Keratinocyte (primary cell): ENCODE data around the gene PPP2R5A. TPM values are rescaled to one million over a fixed set of nuclear protein-coding genes. Genes with fewer than 3 reads are reported as not detected.

Source experiments
- DNase-seq: peaks from one replicate; pipeline ENCODE4 v3.0.0-alpha.2; 2011; ENCODE audit warnings: low read depth, missing footprints, low spot score
- FAIRE-seq: peaks from 2 replicates; lab custom pipeline; 2011; peaks lifted over from hg19 to GRCh38; lab: Jason Lieb, UNC
- H2AFZ ChIP-seq: 2 replicates; pipeline ENCODE4 v1.6.0; 2012; ENCODE audit warnings: low read length, control low read depth, inconsistent platforms; ENCODE audit not compliant: control insufficient read depth
- H3K27ac ChIP-seq: 2 replicates; pipeline ENCODE4 v1.5.1; 2011; ENCODE audit warnings: low read length; ENCODE audit not compliant: control insufficient read depth, insufficient read depth
- H3K27me3 ChIP-seq: 3 replicates; pipeline ENCODE4 v1.6.0; 2011; ENCODE audit warnings: low read length; ENCODE audit not compliant: control insufficient read depth, insufficient read depth; ENCODE audit errors: extremely low read depth
- H3K36me3 ChIP-seq, 2 experiments: 2 replicates in 1 of 2; 3 replicates in 1 of 2; pipeline ENCODE4 v1.5.1; 2011; ENCODE audit warnings: low read length in 2 of 2, mild to moderate bottlenecking in 1 of 2; ENCODE audit not compliant: control insufficient read depth in 2 of 2, insufficient read depth in 2 of 2; ENCODE audit errors: extremely low read depth in 1 of 2
- H3K4me1 ChIP-seq: 3 replicates; pipeline ENCODE4 v1.5.1; 2011; ENCODE audit warnings: low read length; ENCODE audit not compliant: control insufficient read depth, insufficient read depth; ENCODE audit errors: extremely low read depth
- H3K4me2 ChIP-seq: 3 replicates; pipeline ENCODE4 v1.6.0; 2011; ENCODE audit warnings: low read depth, low read length; ENCODE audit not compliant: control insufficient read depth, insufficient read depth; ENCODE audit errors: extremely low read depth
- H3K4me3 ChIP-seq, 3 experiments: fragments of 200-600 bp in 1 of 3; sonication (generic) in 1 of 3; 2 replicates in 2 of 3; 3 replicates in 1 of 3; pipeline ENCODE4 v1.5.1; 2011 to 2016; ENCODE audit warnings: low read length in 3 of 3, mild to moderate bottlenecking in 3 of 3, control low read depth in 2 of 3, inconsistent platforms in 1 of 3, low read depth in 1 of 3, mixed read lengths in 1 of 3, mixed run types in 1 of 3, moderate library complexity in 1 of 3; ENCODE audit not compliant: control insufficient read depth in 2 of 3, insufficient read depth in 2 of 3; ENCODE audit errors: extremely low read depth in 1 of 3
- H3K79me2 ChIP-seq: 2 replicates; pipeline ENCODE4 v1.6.0; 2012; ENCODE audit warnings: low read length; ENCODE audit not compliant: control insufficient read depth, insufficient read depth
- H3K9ac ChIP-seq: 3 replicates; pipeline ENCODE4 v1.6.0; 2011; ENCODE audit warnings: low read length; ENCODE audit not compliant: control insufficient read depth, insufficient read depth; ENCODE audit errors: extremely low read depth
- H3K9me1 ChIP-seq: 3 replicates; pipeline ENCODE4 v1.6.0; 2011; ENCODE audit warnings: low read length; ENCODE audit not compliant: control insufficient read depth, insufficient read depth; ENCODE audit errors: extremely low read depth
- H3K9me3 ChIP-seq: 2 replicates; pipeline ENCODE4 v1.5.1; 2012; ENCODE audit warnings: low read depth, low read length; ENCODE audit not compliant: control insufficient read depth
- H4K20me1 ChIP-seq: 3 replicates; pipeline ENCODE4 v1.6.0; 2011; ENCODE audit warnings: low read length; ENCODE audit not compliant: control insufficient read depth, insufficient read depth; ENCODE audit errors: extremely low read depth
- EZH2 ChIP-seq: IDR thresholded peaks from one replicate; pipeline ENCODE4 v1.6.1; 2012; ENCODE audit warnings: inconsistent platforms, mild to moderate bottlenecking, low read length, moderate library complexity
- dilution Hi-C: fragments of 300-500 bp; cut with MboI; formaldehyde crosslinking; loops from one replicate; pipeline ENCODE4 v1.7.0; 2020; ENCODE audit warnings: low sequenced_read_pairs; ENCODE audit not compliant: extremely low pct_ligation_motif_present
- polyA plus RNA-seq, 5 experiments: library from polyadenylated mRNA; depleted of rRNA in 3 of 5; stranded (reverse) in 3 of 5; stranded (forward) in 1 of 5; unstranded in 1 of 5; fragments of >200 nt; gene quantifications; 1 replicate in 1 of 5; 2 replicates in 3 of 5; 3 replicates in 1 of 5; pipeline versions ENCODE4 v1.2.1 to v1.2.3, GENCODE V29; 2011 to 2012; ENCODE audit warnings: missing spikeins in 2 of 5, low read depth in 1 of 5, low replicate concordance in 1 of 5
- TF ChIP-seq, protein P1 (sequence below), 3 experiments: IDR thresholded peaks in 1 of 3; conservative IDR thresholded peaks in 1 of 3; optimal IDR thresholded peaks in 1 of 3; 2 replicates in 2 of 3; 3 replicates in 1 of 3; pipeline versions ENCODE3 to v1.5.1; 2011; ENCODE audit warnings: low read length in 3 of 3, mild to moderate bottlenecking in 3 of 3, moderate library complexity in 2 of 3, control low read depth in 1 of 3, inconsistent platforms in 1 of 3; ENCODE audit not compliant: insufficient read depth in 2 of 3; ENCODE audit errors: extremely low read depth in 1 of 3

PPP2R5A gene
- polyA plus RNA-seq, 1 donor (not counting 4 experiments of a cell fraction or from before 2014, with no cell fraction given): 26.2 TPM

DNA sequence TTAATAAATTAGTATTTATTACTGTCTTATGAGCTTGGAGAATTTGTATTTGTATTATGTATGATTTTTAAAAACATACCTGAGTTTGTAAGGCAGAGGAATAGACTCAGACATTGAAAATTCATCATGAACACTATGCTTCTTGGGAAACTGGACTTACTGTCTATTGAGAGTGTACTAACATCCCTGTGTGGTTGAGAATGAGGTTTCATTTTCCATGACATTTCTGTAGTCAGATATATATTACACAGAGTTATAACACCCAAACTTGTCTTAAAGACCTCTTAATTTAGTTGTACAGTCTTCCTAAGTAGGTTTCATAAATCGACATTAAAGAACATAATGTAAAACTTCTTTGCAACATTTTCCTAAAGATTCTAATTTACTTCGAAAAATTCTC, 30.0 kb downstream of the PPP2R5A start:
- Histone ChIP-seq H4K20me1 (no peaks in the 10 kb centered on the region), H3K36me3 (no peaks in the 10 kb centered on the region), H3K79me2 (peaks cover 37% of the 10 kb centered on the region), H2AFZ (no peak overlapping the region), H3K4me3 (no peak overlapping the region), H3K4me2 (no peak overlapping the region), H3K9ac (no peak overlapping the region), H3K27me3 (no peaks in the 10 kb centered on the region), H3K9me3 (no peaks in the 10 kb centered on the region), H3K9me1 (no peaks in the 10 kb centered on the region), H3K4me1 (peaks cover 3% of the 10 kb centered on the region), H3K27ac (no peak overlapping the region)
- TF ChIP-seq EZH2: no peak
- TF ChIP-seq, protein P1, sequence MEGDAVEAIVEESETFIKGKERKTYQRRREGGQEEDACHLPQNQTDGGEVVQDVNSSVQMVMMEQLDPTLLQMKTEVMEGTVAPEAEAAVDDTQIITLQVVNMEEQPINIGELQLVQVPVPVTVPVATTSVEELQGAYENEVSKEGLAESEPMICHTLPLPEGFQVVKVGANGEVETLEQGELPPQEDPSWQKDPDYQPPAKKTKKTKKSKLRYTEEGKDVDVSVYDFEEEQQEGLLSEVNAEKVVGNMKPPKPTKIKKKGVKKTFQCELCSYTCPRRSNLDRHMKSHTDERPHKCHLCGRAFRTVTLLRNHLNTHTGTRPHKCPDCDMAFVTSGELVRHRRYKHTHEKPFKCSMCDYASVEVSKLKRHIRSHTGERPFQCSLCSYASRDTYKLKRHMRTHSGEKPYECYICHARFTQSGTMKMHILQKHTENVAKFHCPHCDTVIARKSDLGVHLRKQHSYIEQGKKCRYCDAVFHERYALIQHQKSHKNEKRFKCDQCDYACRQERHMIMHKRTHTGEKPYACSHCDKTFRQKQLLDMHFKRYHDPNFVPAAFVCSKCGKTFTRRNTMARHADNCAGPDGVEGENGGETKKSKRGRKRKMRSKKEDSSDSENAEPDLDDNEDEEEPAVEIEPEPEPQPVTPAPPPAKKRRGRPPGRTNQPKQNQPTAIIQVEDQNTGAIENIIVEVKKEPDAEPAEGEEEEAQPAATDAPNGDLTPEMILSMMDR (optimal IDR thresholded peaks at IDR 0.05 in 1 of 3, IDR thresholded peaks at IDR 0.05 in 1 of 3, conservative IDR thresholded peaks at IDR 0.05 in 1 of 3; ENCODE audit: extremely low read depth in 1 of 3, insufficient read depth in 2 of 3, low read length in 3 of 3): no peak
- dilution Hi-C loops: no loop called here
- no peak for DNase-seq
- FAIRE-seq: no peak

DNA sequence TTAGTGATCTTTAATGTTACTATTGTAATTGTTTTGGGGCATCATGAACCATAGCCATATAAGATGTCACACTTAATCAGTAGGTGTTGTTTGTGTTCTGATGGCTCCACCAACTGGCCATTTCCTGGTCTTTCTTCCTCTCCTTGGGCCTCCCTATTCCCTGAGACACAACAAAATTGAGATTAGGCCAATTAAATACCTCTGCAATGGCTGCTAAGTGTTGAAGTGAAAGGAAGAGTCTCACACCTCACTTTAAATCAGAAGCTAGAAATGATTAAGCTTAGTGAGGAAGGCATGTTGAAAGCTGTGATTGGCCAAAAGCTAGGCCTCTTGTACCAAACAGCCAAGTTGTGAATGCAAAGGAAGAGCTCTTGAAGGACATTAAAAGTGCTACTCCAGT, 30.7 kb downstream of the PPP2R5A start:
- Histone ChIP-seq H3K27ac (no peak overlapping the region), H3K9ac (no peak overlapping the region), H3K4me2 (no peak overlapping the region), H3K27me3 (no peaks in the 10 kb centered on the region), H2AFZ (no peak overlapping the region), H3K79me2 (peaks cover 32% of the 10 kb centered on the region), H4K20me1 (no peaks in the 10 kb centered on the region), H3K36me3 (no peaks in the 10 kb centered on the region), H3K9me3 (no peaks in the 10 kb centered on the region), H3K9me1 (no peaks in the 10 kb centered on the region), H3K4me3 (no peak overlapping the region), H3K4me1 (peaks cover 3% of the 10 kb centered on the region)
- TF ChIP-seq, protein P1 (optimal IDR thresholded peaks at IDR 0.05 in 1 of 3, IDR thresholded peaks at IDR 0.05 in 1 of 3, conservative IDR thresholded peaks at IDR 0.05 in 1 of 3; ENCODE audit: extremely low read depth in 1 of 3, insufficient read depth in 2 of 3, low read length in 3 of 3): peak in 2 of 3 experiments; percentile 22 to 53
- no peak for TF ChIP-seq EZH2
- dilution Hi-C loops: no loop called here
- FAIRE-seq (peak; percentile 79), DNase-seq (no peak)
